CD14-positive monocyte (primary cell): ENCODE measurements around the gene PSD4. TPM values are rescaled to one million over a fixed set of nuclear protein-coding genes. Genes with fewer than 3 reads are reported as not detected.

Experiments used
- DNase-seq, 3 donors: peaks; one replicate each; pipeline ENCODE4 v3.0.0-alpha.2; 2011 to 2022
- H2AFZ ChIP-seq: 2 replicates; pipeline ENCODE4 v1.6.0; 2012; ENCODE audit warnings: mild to moderate bottlenecking, low read depth, low read length, inconsistent platforms; ENCODE audit not compliant: insufficient read depth, poor library complexity, severe bottlenecking
- H3K27ac ChIP-seq, 2 donors: 1 replicate in 1 of 2; 2 replicates in 1 of 2; pipeline ENCODE4 v1.5.1; 2012 to 2013; ENCODE audit warnings: low read length in 2 of 2, control low read depth in 1 of 2, inconsistent platforms in 1 of 2, low read depth in 1 of 2, mild to moderate bottlenecking in 1 of 2
- H3K27me3 ChIP-seq, 2 donors: one replicate each; pipeline versions ENCODE4 v1.6.0 to v1.6.1; 2011 to 2013; ENCODE audit warnings: low read length in 2 of 2; ENCODE audit not compliant: control insufficient read depth in 2 of 2, insufficient read depth in 2 of 2
- H3K36me3 ChIP-seq, 2 donors: replicated peaks in 1 of 2; 1 replicate in 1 of 2; 2 replicates in 1 of 2; pipeline versions ENCODE4 v1.5.1 to v1.6.1; 2012 to 2013; ENCODE audit warnings: low read length in 2 of 2, control low read depth in 1 of 2, inconsistent platforms in 1 of 2, mild to moderate bottlenecking in 1 of 2; ENCODE audit not compliant: insufficient read depth in 2 of 2, control insufficient read depth in 1 of 2
- H3K4me1 ChIP-seq, 2 donors: 1 replicate in 1 of 2; 2 replicates in 1 of 2; pipeline versions ENCODE4 v1.5.1 to v1.6.1; 2012 to 2013; ENCODE audit warnings: low read length in 2 of 2, control low read depth in 1 of 2, inconsistent platforms in 1 of 2, mild to moderate bottlenecking in 1 of 2, moderate library complexity in 1 of 2; ENCODE audit not compliant: insufficient read depth in 2 of 2, control insufficient read depth in 1 of 2
- H3K4me2 ChIP-seq: replicated peaks from 2 replicates; pipeline ENCODE3; 2012; ENCODE audit warnings: low read length, moderate library complexity, mild to moderate bottlenecking; ENCODE audit not compliant: poor library complexity, severe bottlenecking; ENCODE audit errors: extremely low read depth
- H3K4me3 ChIP-seq, 3 experiments: fragments of 200-600 bp in 1 of 3; sonication (generic) in 1 of 3; replicated peaks in 1 of 3; 1 replicate in 2 of 3; 2 replicates in 1 of 3; pipeline ENCODE4 v1.5.1; 2011 to 2013; ENCODE audit warnings: low read length in 3 of 3, mild to moderate bottlenecking in 3 of 3, control low read depth in 2 of 3, low read depth in 2 of 3, inconsistent platforms in 1 of 3, moderate library complexity in 1 of 3
- H3K79me2 ChIP-seq: 2 replicates; pipeline ENCODE4 v1.6.0; 2012; ENCODE audit warnings: mild to moderate bottlenecking, control low read depth, inconsistent platforms, low read length, moderate library complexity; ENCODE audit not compliant: insufficient read depth
- H3K9ac ChIP-seq: 2 replicates; pipeline ENCODE4 v1.6.0; 2017; ENCODE audit warnings: low read length, mild to moderate bottlenecking; ENCODE audit not compliant: insufficient read depth, poor library complexity, severe bottlenecking
- H3K9me3 ChIP-seq, 2 donors: replicated peaks in 1 of 2; 1 replicate in 1 of 2; 2 replicates in 1 of 2; pipeline versions ENCODE4 v1.5.1 to v1.6.1; 2012 to 2013; ENCODE audit warnings: low read length in 2 of 2, control low read depth in 1 of 2; ENCODE audit not compliant: control insufficient read depth in 1 of 2, insufficient read depth in 1 of 2
- H4K20me1 ChIP-seq: 2 replicates; pipeline ENCODE4 v1.6.0; 2012; ENCODE audit warnings: mild to moderate bottlenecking, low read length, control low read depth, moderate library complexity; ENCODE audit not compliant: insufficient read depth
- H3K27ac Mint-ChIP-seq, 7 donors: one replicate each; pipeline ENCODE4 v1.8.0; 2020; ENCODE audit warnings: mild to moderate bottlenecking in 7 of 7, mixed read lengths in 7 of 7, moderate library complexity in 6 of 7, inconsistent platforms in 2 of 7
- H3K27me3 Mint-ChIP-seq, 3 donors: one replicate each; pipeline ENCODE4 v1.8.0; 2021 to 2022; ENCODE audit warnings: low read depth in 3 of 3, mild to moderate bottlenecking in 3 of 3, mixed read lengths in 3 of 3, moderate library complexity in 3 of 3, inconsistent platforms in 1 of 3
- H3K36me3 Mint-ChIP-seq, 2 donors: one replicate each; pipeline ENCODE4 v1.8.0; 2020; ENCODE audit warnings: mixed read lengths in 2 of 2, inconsistent platforms in 1 of 2, mild to moderate bottlenecking in 1 of 2
- H3K4me1 Mint-ChIP-seq: one replicate; pipeline ENCODE4 v1.8.0; 2020; ENCODE audit warnings: mild to moderate bottlenecking, mixed read lengths
- H3K4me3 Mint-ChIP-seq, 2 donors: one replicate each; pipeline ENCODE4 v1.8.0; 2020; ENCODE audit warnings: mild to moderate bottlenecking in 2 of 2, mixed read lengths in 2 of 2, moderate library complexity in 1 of 2
- H3K9me3 Mint-ChIP-seq, 7 donors: one replicate each; pipeline ENCODE4 v1.8.0; 2020 to 2022; ENCODE audit warnings: mixed read lengths in 7 of 7, mild to moderate bottlenecking in 6 of 7, moderate library complexity in 6 of 7, inconsistent platforms in 2 of 7
- CTCF ChIP-seq: fragments of 200-600 bp; IDR thresholded peaks from one replicate; pipeline ENCODE4 v1.8.0; 2022; ENCODE audit warnings: antibody characterized with exemption, mild to moderate bottlenecking
- WGBS: methylation state at CpG from one replicate; pipeline ENCODE4 v1.1.5; 2013; ENCODE audit warnings: missing lambda C conversion rate; ENCODE audit not compliant: insufficient coverage; 5-methylcytosine and 5-hydroxymethylcytosine counted together
- intact Hi-C, 2 donors: fragments of 100-400 bp; cut with micrococcal nuclease; formaldehyde crosslinking; loops; one replicate each; pipeline versions ENCODE4 v1.15.0 to v1.15.1; 2023
- polyA plus RNA-seq, 3 donors: library from polyadenylated mRNA; depleted of rRNA in 1 of 3; unstranded in 2 of 3; stranded (reverse) in 1 of 3; fragments of 300-500 nt in 2 of 3; fragments of >200 nt in 1 of 3; fragmentation: Illumina TruSeq in 2 of 3; gene quantifications; 1 replicate in 2 of 3; 2 replicates in 1 of 3; pipeline ENCODE4 v1.2.3, GENCODE V29; 2012 to 2021

PSD4 gene
- polyA plus RNA-seq, 3 donors: 11.0 to 47.0 (median 18.2) TPM

- H2AFZ ChIP-seq: no peak overlapping the region
- Mint-ChIP-seq H3K9me3 (peaks cover 0 to 1% (median 0%) of the 10 kb centered on the region in 7 donors), H3K4me1 (peaks cover 86% of the 10 kb centered on the region), H3K27me3 (peaks cover 0 to 2% (median 0%) of the 10 kb centered on the region in 3 donors), H3K36me3 (peaks cover 54 to 77% of the 10 kb centered on the region in 2 donors), H3K27ac (peak overlapping the region; percentile 77 to 93 (median 88)), H3K4me3 (peak overlapping the region in 1 of 2 donors; percentile 74)
- H3K27ac ChIP-seq: peak overlapping the region; percentile 58 to 83
- peak overlapping the region; percentile 61 for H3K4me2 ChIP-seq
- peaks cover 69 to 96% of the 10 kb centered on the region in 2 donors for H3K4me1 ChIP-seq
- 72% methylated on average over 12 of the region's 17 CpGs for WGBS
- peaks cover 100% of the 10 kb centered on the region for H3K79me2 ChIP-seq
- peak overlapping the region in 1 of 3 experiments; percentile 53 for H3K4me3 ChIP-seq
- peak; percentile 37 to 47 (median 43) for DNase-seq
- H3K9me3 ChIP-seq: no peaks in the 10 kb centered on the region
- H4K20me1 ChIP-seq: peaks cover 100% of the 10 kb centered on the region
- H3K9ac ChIP-seq: no peak overlapping the region
- peaks cover 36 to 65% of the 10 kb centered on the region in 2 donors for H3K36me3 ChIP-seq
- no peak for TF ChIP-seq CTCF
- no peaks in the 10 kb centered on the region for H3K27me3 ChIP-seq
- intact Hi-C loops: no loop called here
Observed at GRCh38 chr2:113180131-113180946, 6.6 kb downstream of the PSD4 start.

- no peak for TF ChIP-seq CTCF
- Histone ChIP-seq H3K4me2 (peak overlapping the region; percentile 61), H3K27me3 (no peaks in the 10 kb centered on the region), H3K36me3 (peaks cover 41 to 76% of the 10 kb centered on the region in 2 donors), H4K20me1 (peaks cover 100% of the 10 kb centered on the region), H3K9me3 (no peaks in the 10 kb centered on the region), H3K27ac (peak overlapping the region; percentile 58 to 83), H3K4me3 (peak overlapping the region in 1 of 3 experiments; percentile 53), H2AFZ (peak overlapping the region; percentile 17), H3K9ac (peak overlapping the region; percentile 25), H3K79me2 (peaks cover 100% of the 10 kb centered on the region), H3K4me1 (peaks cover 69 to 96% of the 10 kb centered on the region in 2 donors)
- H3K27ac Mint-ChIP-seq: peak overlapping the region; percentile 77 to 93 (median 88)
- intact Hi-C loops: no loop called here
- 11% methylated on average over 8 of the region's 8 CpGs for WGBS
- peaks cover 86% of the 10 kb centered on the region for H3K4me1 Mint-ChIP-seq
- peaks cover 0 to 2% (median 0%) of the 10 kb centered on the region in 3 donors for H3K27me3 Mint-ChIP-seq
- H3K4me3 Mint-ChIP-seq: peak overlapping the region; percentile 47 to 74
- DNase-seq: peak; percentile 46 to 53 (median 50)
- H3K36me3 Mint-ChIP-seq: peaks cover 63 to 86% of the 10 kb centered on the region in 2 donors
- H3K9me3 Mint-ChIP-seq: peaks cover 0 to 1% (median 0%) of the 10 kb centered on the region in 7 donors
Observed at GRCh38 chr2:113181258-113182051, 7.7 kb downstream of the PSD4 start.
